HCT116 (cell line): ENCODE measurements around the gene CASR. TPM values are rescaled to one million over a fixed set of nuclear protein-coding genes. Genes with fewer than 3 reads are reported as not detected.

Experiments used
- ATAC-seq: fragments of 200-7000 bp; cut with Tn5 transposase; 2 replicates; pipeline ENCODE4 v1.9.1; 2020; ENCODE audit warnings: mild to moderate bottlenecking, moderate library complexity
- BruUV-seq: library from RNA; stranded (reverse); fragments of 400-500 nt; replicated peaks from 2 replicates; lab custom pipeline; 2021; lab: Mats Ljungman, UMichigan
- CTCF ChIA-PET: fragments of 300-600 bp; sonication (Branson Sonifier 250); formaldehyde crosslinking; loops from one replicate; lab custom pipeline; 2021; ENCODE audit warnings: antibody characterized with exemption; lab: Charles Lee
- POLR2A ChIA-PET: fragments of 300-600, 350-600 bp; sonication (Branson Sonifier 250); formaldehyde crosslinking; loops from one replicate; lab custom pipeline; 2021; ENCODE audit warnings: antibody characterized with exemption; lab: Charles Lee
- RAD21 ChIA-PET, 2 experiments: fragments of 300-600 bp; sonication (Branson Sonifier 250); formaldehyde crosslinking; loops; one replicate each; lab custom pipeline; 2023; ENCODE audit warnings: low total read pairs in 2 of 2; ENCODE audit not compliant: uncharacterized antibody in 2 of 2, unreplicated experiment in 2 of 2, low non-redundant PET in 1 of 2; lab: Charles Lee
- DNase-seq: peaks from one replicate; pipeline ENCODE4 v3.0.0-alpha.2; 2010; ENCODE audit warnings: low read depth, low spot score
- H2AFZ ChIP-seq: fragments of 200-600 bp; shearing (Covaris generic), sonication (generic); 2 replicates; pipeline ENCODE4 v1.6.1; 2017; ENCODE audit warnings: low read depth, mixed run types, mixed read lengths, antibody characterized with exemption, low read length; ENCODE audit not compliant: poor library complexity, severe bottlenecking
- H3K27ac ChIP-seq: 2 replicates; pipeline ENCODE4 v1.5.1; 2012; ENCODE audit warnings: low read depth, low read length
- H3K27me3 ChIP-seq: fragments of 200-600 bp; sonication (generic); 2 replicates; pipeline ENCODE4 v1.6.1; 2016; ENCODE audit warnings: mixed run types, low read length, mixed read lengths; ENCODE audit not compliant: insufficient read depth
- H3K36me3 ChIP-seq, 2 experiments: fragments of 200-500 bp in 1 of 2; fragments of 200-600 bp in 1 of 2; sonication (Bioruptor generic) in 1 of 2; sonication (generic) in 1 of 2; 2 replicates each; pipeline versions ENCODE4 v1.5.1 to v1.6.1; 2014 to 2016; ENCODE audit warnings: low read length in 2 of 2, inconsistent platforms in 1 of 2, mixed read lengths in 1 of 2, mixed run types in 1 of 2; ENCODE audit not compliant: insufficient read depth in 2 of 2, control insufficient read depth in 1 of 2
- H3K4me1 ChIP-seq, 2 experiments: fragments of 200-600 bp in 1 of 2; sonication (generic) in 1 of 2; 2 replicates each; pipeline versions ENCODE4 v1.5.1 to v1.6.1; 2012 to 2017; ENCODE audit warnings: low read length in 2 of 2, inconsistent platforms in 1 of 2, mild to moderate bottlenecking in 1 of 2, mixed read lengths in 1 of 2, mixed run types in 1 of 2, moderate library complexity in 1 of 2; ENCODE audit not compliant: insufficient read depth in 2 of 2, control insufficient read depth in 1 of 2
- H3K4me2 ChIP-seq: fragments of 200-600 bp; sonication (generic); 2 replicates; pipeline ENCODE4 v1.6.1; 2017; ENCODE audit warnings: mixed run types, low read length, mixed read lengths
- H3K4me3 ChIP-seq, 2 experiments: fragments of 200-600 bp in 1 of 2; sonication (generic) in 1 of 2; replicated peaks in 1 of 2; 2 replicates each; pipeline ENCODE4 v1.5.1; 2011 to 2016; ENCODE audit warnings: low read length in 2 of 2, control low read depth in 1 of 2, low read depth in 1 of 2, mild to moderate bottlenecking in 1 of 2, mixed read lengths in 1 of 2, mixed run types in 1 of 2
- H3K79me2 ChIP-seq: fragments of 200-600 bp; sonication (generic); 2 replicates; pipeline ENCODE4 v1.6.1; 2017; ENCODE audit warnings: mild to moderate bottlenecking, mixed run types, low read length, moderate library complexity, mixed read lengths; ENCODE audit not compliant: insufficient read depth
- H3K9ac ChIP-seq: fragments of 200-600 bp; sonication (generic); 2 replicates; pipeline ENCODE4 v1.6.1; 2016; ENCODE audit warnings: low read length, mixed read lengths
- H3K9me2 ChIP-seq: fragments of 200-600 bp; sonication (generic), shearing (Covaris generic); 2 replicates; pipeline ENCODE4 v1.6.1; 2017; ENCODE audit warnings: mixed run types, mild to moderate bottlenecking, moderate library complexity; ENCODE audit not compliant: insufficient read depth
- H3K9me3 ChIP-seq, 2 experiments: fragments of 200-500 bp in 1 of 2; fragments of 200-600 bp in 1 of 2; sonication (Bioruptor generic) in 1 of 2; sonication (generic) in 1 of 2; 2 replicates each; pipeline ENCODE4 v1.6.1; 2014 to 2017; ENCODE audit warnings: low read length in 2 of 2, mixed read lengths in 2 of 2, inconsistent platforms in 1 of 2, low read depth in 1 of 2, mild to moderate bottlenecking in 1 of 2, mixed run types in 1 of 2, moderate library complexity in 1 of 2; ENCODE audit not compliant: control insufficient read depth in 1 of 2, insufficient read depth in 1 of 2
- H4K20me1 ChIP-seq: fragments of 200-600 bp; sonication (generic), shearing (Covaris generic); 2 replicates; pipeline ENCODE4 v1.6.1; 2017; ENCODE audit warnings: mixed run types, mild to moderate bottlenecking, moderate library complexity; ENCODE audit not compliant: insufficient read depth
- CTCF ChIP-seq, 3 experiments: fragments of 200-600 bp in 1 of 3; sonication (generic) in 1 of 3; IDR thresholded peaks in 2 of 3; conservative IDR thresholded peaks in 1 of 3; 2 replicates each; pipeline ENCODE4 v1.5.1; 2012 to 2017; ENCODE audit warnings: low read depth in 2 of 3, low read length in 2 of 3, antibody characterized with exemption in 1 of 3, borderline replicate concordance in 1 of 3, control low read depth in 1 of 3, mild to moderate bottlenecking in 1 of 3, mixed read lengths in 1 of 3, mixed run types in 1 of 3, moderate library complexity in 1 of 3; ENCODE audit not compliant: insufficient read depth in 1 of 3
- EZH2 ChIP-seq: fragments of 200-600 bp; sonication (generic); IDR thresholded peaks from 2 replicates; pipeline ENCODE4 v1.6.1; 2017; ENCODE audit warnings: antibody characterized with exemption, mixed run types
- POLR2A ChIP-seq: IDR thresholded peaks from 2 replicates; pipeline ENCODE4 v1.7.0; 2011; ENCODE audit warnings: borderline replicate concordance; ENCODE audit not compliant: insufficient read depth, insufficient read length; ENCODE audit errors: extremely low read depth
- RAD21 ChIP-seq: IDR thresholded peaks from 2 replicates; pipeline ENCODE4 v1.6.1; 2012; ENCODE audit warnings: low read depth, mild to moderate bottlenecking
- SRF ChIP-seq: IDR thresholded peaks from 2 replicates; pipeline ENCODE4 v1.6.1; 2012; ENCODE audit warnings: low read depth
- ZBTB33 ChIP-seq: IDR thresholded peaks from 2 replicates; pipeline ENCODE4 v1.6.1; 2011; ENCODE audit warnings: mild to moderate bottlenecking, low read length, moderate library complexity; ENCODE audit not compliant: insufficient replicate concordance; ENCODE audit errors: extremely low read depth
- intact Hi-C: fragments of 100-400 bp; cut with micrococcal nuclease; formaldehyde crosslinking; loops from 2 replicates; pipeline ENCODE4 v1.10.0; 2022
- total RNA-seq: library from RNA; stranded (reverse); gene quantifications from one replicate; pipeline ENCODE4 v1.2.1, GENCODE V29; 2021; ENCODE audit not compliant: unreplicated experiment

The CASR gene
- total RNA-seq, 1 experiment from 2014 or later: not detected

- RAD21 ChIA-PET: no interaction called here
- POLR2A ChIA-PET: no interaction called here
- Histone ChIP-seq H3K27ac (no peak overlapping the region), H3K27me3 (no peaks in the 10 kb centered on the region), H3K9ac (no peak overlapping the region), H4K20me1 (no peaks in the 10 kb centered on the region), H2AFZ (no peak overlapping the region), H3K4me1 (no peaks in the 10 kb centered on the region), H3K36me3 (no peaks in the 10 kb centered on the region), H3K4me2 (no peak overlapping the region), H3K9me3 (no peaks in the 10 kb centered on the region), H3K79me2 (no peaks in the 10 kb centered on the region), H3K9me2 (no peaks in the 10 kb centered on the region), H3K4me3 (no peak overlapping the region)
- BruUV-seq: no TSS peak
- CTCF ChIA-PET: no interaction called here
- ATAC-seq (no peak), DNase-seq (no peak)
- TF ChIP-seq EZH2: no peak
- no peak for TF ChIP-seq CTCF (IDR thresholded peaks at IDR 0.05 in 2 of 3, conservative IDR thresholded peaks at IDR 0.05 in 1 of 3; ENCODE audit: borderline replicate concordance in 1 of 3, insufficient read depth in 1 of 3, low read depth in 2 of 3, low read length in 2 of 3)
- TF ChIP-seq ZBTB33: no peak
- TF ChIP-seq POLR2A: no peak
- TF ChIP-seq RAD21: no peak
- no peak for TF ChIP-seq SRF
- intact Hi-C loops: no loop called here
Observed at GRCh38 chr3:122314228-122314876, 130.9 kb downstream of the CASR start.
